AG08395 (cell line): ENCODE data around the gene NAT9.
A peak's percentile ranks its signal among the peaks of the same experiment; 100 is the strongest.

ENCODE experiments used
- DNase-seq: peaks from one replicate; pipeline ENCODE4 v3.0.0; 2012; ENCODE audit warnings: mixed read lengths, low spot score

The NAT9 gene

GRCh38 chr17:74776044-74776962, at the start of gene NAT9:
Gene NAT9, minus strand, starts transcription at chr17:74776345. Its CDS starts 647 bp downstream, at chr17:74775698.
- DNase-seq = peak; percentile 100

GRCh38 chr17:74824961-74825627, 48.9 kb upstream of the NAT9 start:
- no peak for DNase-seq

- DNase-seq = no peak
Observed at GRCh38 chr17:74822939-74823367, 46.8 kb upstream of the NAT9 start.

- DNase-seq = no peak
Observed at GRCh38 chr17:74822335-74822938, 46.3 kb upstream of the NAT9 start.

GRCh38 chr17:74821655-74822334, 45.6 kb upstream of the NAT9 start:
- no peak for DNase-seq

GRCh38 chr17:74819801-74820436, 43.8 kb upstream of the NAT9 start:
- DNase-seq = no peak

GRCh38 chr17:74818291-74818938, 42.3 kb upstream of the NAT9 start:
- DNase-seq = no peak

- no peak for DNase-seq
Observed at GRCh38 chr17:74816905-74817620, 40.9 kb upstream of the NAT9 start.

GRCh38 chr17:74815550-74816370, 39.6 kb upstream of the NAT9 start:
- DNase-seq = no peak

- no peak for DNase-seq
Observed at GRCh38 chr17:74815067-74815466, 38.9 kb upstream of the NAT9 start.

- no peak for DNase-seq
Observed at GRCh38 chr17:74814453-74814852, 38.3 kb upstream of the NAT9 start.

GRCh38 chr17:74812109-74813009, 36.2 kb upstream of the NAT9 start:
- DNase-seq = no peak

GRCh38 chr17:74810699-74811485, 34.7 kb upstream of the NAT9 start:
- DNase-seq = no peak

GRCh38 chr17:74808714-74809430, 32.7 kb upstream of the NAT9 start:
- no peak for DNase-seq

GRCh38 chr17:74807925-74808324, 31.8 kb upstream of the NAT9 start:
- DNase-seq = no peak

GRCh38 chr17:74807441-74807840, 31.3 kb upstream of the NAT9 start:
- DNase-seq = no peak

- DNase-seq = no peak
Observed at GRCh38 chr17:74806334-74806733, 30.2 kb upstream of the NAT9 start.
